CD4-positive, alpha-beta T cell treated with Interleukin-1 beta for 1 hour (primary cell): ENCODE data around the gene IQCF2.
"Not testable (repeated sequence)": the region's sequence is repeated elsewhere in the genome, so short reads cannot be mapped to it uniquely, and the experiment has no call there.

ENCODE experiments used
- DNase-seq, 2 donors: peaks; one replicate each; pipeline ENCODE4 v3.0.0-alpha.2; 2020 to 2022

The IQCF2 gene

DNA sequence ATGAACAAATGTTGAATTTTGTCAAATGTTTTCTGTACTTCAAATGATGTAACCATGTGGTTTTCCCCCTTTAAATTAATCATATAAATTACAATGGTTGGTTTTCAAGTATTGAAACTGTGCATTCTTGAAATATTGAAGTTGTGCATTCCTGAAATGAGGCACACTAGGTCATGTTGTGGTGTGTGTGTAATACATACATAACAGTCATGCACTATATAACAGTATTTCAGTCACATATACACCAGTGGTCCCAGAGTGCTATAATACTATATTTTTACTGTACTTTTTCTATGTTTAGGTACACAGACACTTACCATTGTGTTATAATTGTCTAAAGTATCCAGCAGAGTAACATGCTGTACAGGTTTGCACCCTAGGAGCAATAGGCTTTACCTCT, 25.0 kb downstream of the IQCF2 start:
- DNase-seq: no peak

DNA sequence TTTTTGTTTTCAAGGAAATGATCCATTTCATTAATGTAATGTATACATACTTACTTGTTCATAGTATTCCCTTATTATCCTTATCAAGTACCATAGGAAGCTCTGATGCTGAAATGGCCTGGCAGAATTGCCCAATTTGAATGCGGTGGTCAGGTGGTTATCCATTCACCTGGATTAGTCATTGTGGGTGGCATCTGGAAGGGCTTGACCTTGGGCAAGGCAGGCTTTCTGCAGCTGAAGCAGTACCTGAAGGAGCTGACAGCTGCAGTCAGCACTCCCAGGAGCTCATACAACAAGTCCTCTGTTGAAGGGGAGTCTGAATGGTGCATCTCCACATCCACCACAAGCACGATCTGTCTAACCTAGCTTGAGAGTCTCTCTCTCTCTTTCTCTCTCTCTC, 26.2 kb downstream of the IQCF2 start:
- DNase-seq: no peak

GRCh38 chr3:51888463-51889105, 27.2 kb downstream of the IQCF2 start:
- no peak for DNase-seq

- DNase-seq: no peak
These were observed 30.0 kb downstream of the IQCF2 start for GRCh38 chr3:51891242-51892039.

GRCh38 chr3:51894391-51894790, 33.0 kb downstream of the IQCF2 start:
- no peak for DNase-seq

DNA sequence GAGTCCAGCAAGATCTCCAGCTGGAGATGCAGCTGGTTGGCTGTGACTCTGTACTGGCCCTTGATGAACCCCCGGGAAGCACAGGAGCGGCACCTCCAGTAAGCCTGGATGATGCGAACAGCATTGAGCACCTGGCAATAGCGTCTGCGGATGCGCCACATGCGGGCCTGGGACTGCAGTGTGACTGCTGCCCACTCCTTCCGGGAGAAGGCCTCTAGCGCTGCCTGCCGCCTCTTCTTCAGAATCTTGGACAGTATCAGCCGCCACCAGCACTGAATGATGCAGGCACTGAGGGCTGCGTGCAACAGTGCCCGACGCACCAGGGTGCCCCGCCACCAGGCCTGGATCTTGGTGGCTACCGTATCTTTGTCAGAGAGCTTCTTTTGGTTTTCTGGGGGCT, 33.5 kb downstream of the IQCF2 start:
- DNase-seq: no peak

- no peak for DNase-seq
These were observed 35.3 kb downstream of the IQCF2 start for GRCh38 chr3:51896607-51897305.

GRCh38 chr3:51897391-51897790, 36.0 kb downstream of the IQCF2 start:
- no peak for DNase-seq

DNA sequence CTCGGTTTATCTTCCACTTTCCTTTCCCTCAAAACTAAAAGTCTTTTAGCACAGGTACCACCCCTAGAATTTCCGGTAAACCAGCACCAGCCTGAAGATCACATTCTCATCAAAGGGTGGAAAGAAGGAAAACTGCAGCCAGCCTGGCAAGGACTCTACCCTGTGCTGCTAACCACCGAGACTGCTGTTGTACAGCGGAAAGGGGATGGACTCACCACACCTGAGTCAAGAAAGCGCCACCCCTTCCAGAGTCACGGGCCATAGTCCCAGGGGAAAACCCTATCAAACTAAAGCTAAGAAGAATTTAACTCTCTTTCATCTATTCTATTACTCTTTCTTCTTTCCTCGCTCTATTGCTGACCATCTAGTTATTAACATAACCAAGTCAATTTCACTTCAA, 38.6 kb downstream of the IQCF2 start:
- not testable (repeated sequence) for DNase-seq

DNA sequence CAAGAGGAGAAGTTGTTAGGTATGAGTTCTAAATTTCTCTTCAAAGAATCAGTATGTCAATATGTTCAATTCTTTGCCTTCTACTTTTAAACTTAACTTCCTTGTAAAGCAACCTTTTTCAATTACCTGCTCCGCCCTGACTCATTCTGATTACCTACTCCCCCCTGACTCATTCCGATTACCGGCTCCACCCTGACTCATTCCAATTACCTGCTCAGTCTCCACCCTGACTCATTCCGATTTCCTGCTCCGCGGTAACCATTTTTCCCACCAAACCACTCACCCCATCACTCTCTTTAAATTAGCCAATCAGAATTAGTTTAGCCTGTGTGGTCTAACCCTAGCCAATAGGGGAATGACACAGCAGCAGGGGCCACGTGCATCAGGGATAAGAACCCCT, 40.9 kb downstream of the IQCF2 start:
- DNase-seq: not testable (repeated sequence)

DNA sequence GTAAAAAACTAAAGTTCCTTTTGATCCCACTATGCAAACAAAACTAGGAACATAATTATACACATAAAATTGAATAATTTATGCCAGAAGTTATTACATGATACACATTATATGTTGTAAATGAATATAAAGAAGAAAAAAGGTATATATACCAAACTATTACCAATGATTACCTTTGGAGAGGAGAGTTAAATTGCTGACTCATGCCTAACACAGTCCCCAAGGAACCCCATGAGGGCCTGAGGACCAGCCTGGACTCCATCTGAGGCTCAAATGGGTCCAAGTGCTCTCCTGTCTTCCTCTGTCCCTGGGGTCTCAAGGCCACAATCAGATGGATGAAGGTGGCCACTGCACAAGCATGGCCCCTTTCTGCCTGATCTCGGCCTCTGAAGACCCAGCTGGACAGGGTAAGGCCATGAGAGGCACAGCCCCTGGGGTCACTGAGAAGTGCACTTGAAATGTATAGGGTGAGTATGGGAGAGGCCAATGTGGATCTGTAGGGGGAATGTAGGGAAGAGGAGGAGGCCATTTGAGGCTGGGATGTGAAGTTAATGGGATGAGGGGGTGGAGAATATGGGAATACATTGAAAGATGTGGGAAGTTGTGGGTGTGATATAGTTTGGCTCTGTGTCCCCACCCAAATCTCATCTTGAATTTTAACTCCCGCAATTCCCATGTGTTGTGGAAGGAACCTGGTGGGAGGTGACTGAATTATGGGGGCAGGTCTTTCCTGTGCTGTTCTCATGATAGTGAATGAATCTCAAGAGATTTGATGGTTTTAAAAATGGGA, 42.8 kb downstream of the IQCF2 start:
- DNase-seq: no peak

DNA sequence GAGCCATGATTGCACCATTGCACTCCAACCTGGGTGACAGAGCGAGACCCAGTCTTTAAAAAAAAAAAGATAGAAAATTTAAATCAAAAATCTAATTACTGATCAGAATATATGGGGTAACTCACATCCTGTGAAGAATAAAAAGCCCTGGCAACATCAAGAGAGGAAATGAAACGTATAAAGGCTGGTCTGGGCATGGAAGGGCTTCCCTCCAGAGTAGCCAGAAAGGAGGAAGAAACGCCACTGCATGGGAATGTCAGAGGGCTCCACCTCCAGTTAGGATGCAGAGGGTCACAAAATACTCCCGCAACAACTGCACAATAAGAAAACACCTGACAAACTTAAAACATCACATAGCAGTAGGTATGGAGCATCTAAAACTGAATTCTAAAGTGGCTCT, 46.6 kb downstream of the IQCF2 start:
- DNase-seq: no peak
